Stimulated activated CD4-positive, alpha-beta T cell treated with anti-CD3 and anti-CD28 coated beads, Interleukin-1b, Interleukin-23, amount 100 ng/mL, for 1 hour (primary cell): ENCODE measurements around the gene GARS1.
"Not testable (repeated sequence)": the region's sequence is repeated elsewhere in the genome, so short reads cannot be mapped to it uniquely, and the experiment has no call there.

ENCODE experiments used
- DNase-seq, 2 donors: peaks; one replicate each; pipeline ENCODE4 v3.0.0-alpha.2; 2020; ENCODE audit warnings: low read depth in 2 of 2

GARS1 gene

DNA sequence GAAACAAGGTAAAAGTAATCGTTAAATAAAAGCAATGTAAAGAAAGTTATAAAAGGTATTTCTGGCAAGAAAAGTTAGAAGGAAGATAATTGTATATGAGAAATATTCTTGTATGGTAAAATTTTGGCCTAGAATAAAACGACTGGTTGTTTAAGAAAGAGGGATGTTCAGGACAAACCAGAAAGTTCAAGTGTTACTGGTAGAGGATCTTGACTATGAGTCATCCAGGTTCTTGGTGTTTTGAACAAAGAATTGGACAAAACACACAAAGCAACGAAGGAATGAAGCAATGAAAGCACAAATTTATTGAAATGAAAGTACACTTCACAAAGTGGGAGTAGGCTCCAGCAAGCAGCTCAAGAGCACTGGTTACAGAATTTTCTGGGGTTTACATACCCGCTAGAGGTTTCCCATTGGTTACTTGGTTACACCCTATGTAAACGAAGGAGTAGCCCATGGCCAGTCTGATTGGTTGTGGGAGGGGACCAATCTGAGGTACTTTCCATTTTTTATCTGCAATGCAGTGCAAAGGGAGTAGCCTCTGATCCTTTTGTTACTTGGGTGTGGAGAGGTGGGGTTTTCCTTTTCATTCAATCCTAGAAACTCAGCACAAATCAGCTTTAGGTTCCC, 22.4 kb upstream of the GARS1 start:
- DNase-seq = no peak

DNA sequence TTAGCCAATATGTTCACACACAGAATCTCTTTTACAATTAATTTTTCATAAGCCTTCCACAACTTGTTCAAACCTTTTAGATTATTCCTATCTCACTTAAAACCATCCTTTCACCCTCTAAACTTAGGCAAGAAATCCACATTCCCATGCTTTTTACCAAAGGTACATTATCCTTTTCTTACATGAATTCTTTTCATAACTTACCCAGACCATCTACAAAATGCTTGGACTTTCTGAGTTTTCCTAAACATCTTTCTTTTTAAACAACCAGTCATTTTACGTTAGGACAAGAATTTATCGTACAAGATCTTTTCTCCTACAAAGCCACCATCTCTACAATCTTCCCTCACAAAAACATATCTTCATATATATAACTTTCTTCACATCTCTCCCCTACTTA, 18.8 kb upstream of the GARS1 start:
- no peak for DNase-seq

- no peak for DNase-seq
Measured at GRCh38 chr7:30583181-30583580, 11.5 kb upstream of the GARS1 start.

- DNase-seq = no peak
Measured at GRCh38 chr7:30584415-30584814, 10.3 kb upstream of the GARS1 start.

- no peak for DNase-seq
Measured at GRCh38 chr7:30584965-30585364, 9.7 kb upstream of the GARS1 start.

GRCh38 chr7:30585675-30586074, 9.0 kb upstream of the GARS1 start:
- DNase-seq = no peak

DNA sequence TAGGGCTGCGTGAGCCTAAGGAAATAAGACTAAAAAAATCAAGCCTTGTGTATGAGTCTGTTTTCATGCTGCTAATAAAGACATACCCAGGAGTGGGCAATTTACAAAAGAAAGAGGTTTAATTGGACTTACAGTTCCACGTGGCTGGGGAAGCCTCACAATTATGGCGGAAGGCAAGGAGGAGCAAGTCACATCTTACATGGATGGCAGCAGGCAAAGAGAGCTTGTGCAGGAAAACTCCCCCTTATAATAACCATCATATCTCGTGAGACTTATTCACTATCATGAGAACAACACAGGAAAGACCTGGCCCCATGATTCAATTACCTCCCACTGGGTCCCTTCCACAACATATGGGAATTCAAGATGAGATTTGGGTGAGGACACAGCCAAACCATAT, 7.1 kb upstream of the GARS1 start:
- not testable (repeated sequence) for DNase-seq

DNA sequence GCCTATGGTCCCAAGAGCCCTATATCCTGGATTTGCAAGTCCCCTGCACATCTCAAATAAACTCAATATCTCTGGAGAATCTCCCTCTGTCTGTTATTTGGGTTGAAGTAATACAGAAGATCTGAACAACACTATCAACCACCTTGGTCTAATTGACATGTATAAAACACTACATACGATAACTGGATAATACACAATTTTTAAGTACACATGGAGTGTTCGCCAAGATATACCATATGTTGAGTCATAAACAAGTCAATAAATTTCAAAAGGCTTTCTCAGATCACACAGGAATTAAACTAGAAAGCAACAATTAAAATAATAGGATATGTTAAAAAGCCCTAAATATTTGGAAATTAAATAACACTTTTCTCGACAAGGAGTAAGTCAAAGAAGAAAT, 5.6 kb upstream of the GARS1 start:
- no peak for DNase-seq

- no peak for DNase-seq
Measured at GRCh38 chr7:30594048-30594539, 584 bp upstream of the GARS1 start.

- DNase-seq = no peak
Measured at GRCh38 chr7:30595436-30596013, 847 bp downstream of the GARS1 start.

GRCh38 chr7:30596014-30596641, 1.4 kb downstream of the GARS1 start:
- no peak for DNase-seq

- DNase-seq = no peak
Measured at GRCh38 chr7:30596721-30597120, 2.0 kb downstream of the GARS1 start.

DNA sequence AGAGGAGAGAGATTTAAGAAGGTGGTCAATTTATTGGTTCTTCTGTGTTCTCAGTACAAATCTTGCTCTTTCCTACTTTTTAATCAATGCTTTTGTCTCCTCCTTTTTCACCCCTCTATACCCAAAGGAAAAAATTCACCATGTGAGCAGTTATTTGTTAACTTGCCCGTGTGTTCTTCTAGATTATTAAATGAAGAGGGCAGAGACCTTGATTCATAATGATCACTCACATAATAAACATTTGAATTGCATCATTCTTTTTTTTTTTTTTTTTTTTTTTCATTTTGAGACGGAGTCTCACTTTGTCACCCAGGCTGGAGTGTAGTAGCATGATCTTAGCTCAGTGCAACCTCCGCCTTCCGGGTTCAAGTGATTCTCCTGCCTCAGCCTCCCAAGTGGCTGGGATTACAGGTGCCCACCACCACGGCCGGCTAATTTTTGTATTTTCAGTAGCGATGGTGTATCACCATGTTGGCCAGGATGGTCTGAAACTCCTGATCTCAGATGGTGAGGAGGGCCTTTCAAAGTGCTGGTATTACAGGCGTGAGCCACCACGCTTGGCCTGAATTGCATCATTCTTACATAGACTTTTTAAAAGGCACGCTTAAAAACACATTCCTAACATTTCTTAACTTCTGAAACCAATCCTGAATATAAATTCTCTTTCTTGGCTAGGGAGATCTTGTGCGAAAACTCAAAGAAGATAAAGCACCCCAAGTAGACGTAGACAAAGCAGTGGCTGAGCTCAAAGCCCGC, 3.6 kb downstream of the GARS1 start:
- no peak for DNase-seq

DNA sequence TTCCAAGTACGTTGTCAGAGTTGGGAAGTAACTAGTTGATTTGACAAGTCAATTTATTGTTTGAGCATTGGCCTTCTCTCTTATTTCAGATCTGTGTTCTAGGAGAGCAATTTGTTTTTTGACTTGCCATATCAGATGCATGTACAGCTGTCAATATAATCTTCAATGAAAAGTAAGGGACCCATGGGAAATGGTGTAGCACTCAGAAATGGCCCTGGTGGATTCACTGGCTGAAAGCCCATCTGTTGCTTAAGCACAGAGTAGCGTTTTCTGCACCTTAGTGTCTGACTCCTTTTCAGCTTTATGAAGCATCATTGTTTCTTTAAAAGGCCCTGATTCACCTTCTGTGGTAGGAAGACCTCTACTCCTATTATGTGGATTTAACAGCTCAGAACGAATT, 10.2 kb downstream of the GARS1 start:
- DNase-seq = no peak

DNA sequence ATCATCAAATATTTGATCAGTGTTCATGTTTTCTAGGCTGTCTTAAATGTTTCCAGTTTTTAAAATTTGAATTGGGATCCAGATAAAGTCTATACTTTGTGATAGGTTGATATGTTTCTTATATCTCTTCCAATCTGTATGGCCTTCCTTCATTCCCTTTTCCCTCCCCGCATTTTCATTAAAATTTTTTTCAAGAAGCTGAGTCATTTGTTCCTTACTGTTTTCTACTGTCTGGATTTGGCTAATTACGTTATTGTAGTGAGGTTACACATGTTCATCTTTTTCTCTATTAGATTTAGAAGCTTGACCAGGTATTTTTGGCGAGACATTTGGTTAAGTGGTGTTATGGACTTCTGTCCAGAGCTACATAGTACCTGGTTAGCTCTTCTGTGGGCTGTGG, 11.2 kb downstream of the GARS1 start:
- no peak for DNase-seq

DNA sequence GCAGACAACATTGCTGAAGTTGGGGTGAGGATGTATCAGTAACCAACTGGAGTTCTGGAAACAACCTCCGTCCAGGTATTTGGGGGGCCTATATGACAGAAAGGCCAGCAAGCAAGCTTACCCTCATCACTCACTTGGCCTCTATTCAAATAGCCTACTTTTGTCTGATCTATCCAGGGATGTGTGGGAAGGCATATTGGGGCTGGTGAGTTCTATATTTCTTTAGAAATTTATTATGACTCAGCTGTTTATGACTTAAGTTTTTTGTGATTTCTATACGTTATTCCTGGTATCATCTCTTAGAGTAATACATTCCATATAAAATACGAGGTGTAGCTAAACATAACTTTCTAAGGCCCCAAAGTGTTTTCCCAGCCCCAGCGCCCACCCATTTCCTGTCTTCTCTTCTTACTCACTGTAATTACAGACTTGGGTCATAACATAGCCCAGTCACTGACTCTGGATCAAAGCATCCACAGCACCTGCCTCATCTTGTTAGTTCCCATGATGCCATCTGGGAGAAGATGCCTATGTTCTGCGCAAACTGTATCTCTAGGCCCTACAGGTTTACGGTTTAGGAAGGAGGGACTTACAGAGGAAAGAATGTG, 18.1 kb downstream of the GARS1 start:
- DNase-seq = no peak

DNA sequence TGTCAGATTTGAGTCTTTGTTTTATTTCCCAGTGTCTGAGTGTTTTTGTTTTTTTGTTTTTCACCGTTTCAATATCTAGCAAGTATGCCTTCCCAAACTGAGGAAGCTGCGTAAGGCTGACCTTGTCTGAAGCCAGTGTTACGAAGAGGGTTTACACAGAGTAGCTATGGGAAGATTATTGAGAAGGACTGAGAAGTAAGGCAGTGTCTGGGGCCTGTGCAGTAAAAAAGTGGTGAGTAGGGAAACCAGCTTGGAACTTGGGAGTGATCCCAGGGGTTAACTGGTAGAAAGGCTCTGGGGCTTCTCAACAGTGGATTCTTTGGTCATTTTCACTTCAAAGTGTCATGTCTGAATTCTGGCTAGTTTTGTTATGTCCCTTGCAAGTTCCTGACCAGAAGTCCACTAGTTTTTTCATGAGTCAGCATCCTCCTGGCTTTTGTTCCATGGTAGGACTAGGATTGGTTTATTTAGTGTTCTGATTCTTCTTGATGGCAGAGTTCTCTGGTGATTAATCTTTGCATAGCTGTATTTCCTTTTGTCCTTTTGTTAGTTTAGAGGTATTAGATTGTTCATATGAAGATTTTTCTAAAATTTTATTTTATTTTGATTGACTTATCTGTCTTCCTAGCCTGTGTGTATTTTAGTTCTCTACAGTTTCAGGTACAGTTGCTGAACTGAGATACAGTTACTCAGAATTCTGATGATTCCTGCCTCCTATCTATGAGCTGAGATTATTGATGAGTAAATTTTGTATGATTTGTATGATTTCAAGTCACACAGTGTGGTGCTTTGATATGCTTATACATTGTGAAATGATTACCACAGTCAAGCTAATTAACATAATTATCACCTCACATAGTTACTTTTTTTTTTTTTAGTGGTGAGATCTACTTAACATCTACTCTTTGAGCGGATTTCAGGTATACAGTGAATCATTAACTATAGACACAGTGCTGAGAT, 19.0 kb downstream of the GARS1 start:
- DNase-seq = no peak

DNA sequence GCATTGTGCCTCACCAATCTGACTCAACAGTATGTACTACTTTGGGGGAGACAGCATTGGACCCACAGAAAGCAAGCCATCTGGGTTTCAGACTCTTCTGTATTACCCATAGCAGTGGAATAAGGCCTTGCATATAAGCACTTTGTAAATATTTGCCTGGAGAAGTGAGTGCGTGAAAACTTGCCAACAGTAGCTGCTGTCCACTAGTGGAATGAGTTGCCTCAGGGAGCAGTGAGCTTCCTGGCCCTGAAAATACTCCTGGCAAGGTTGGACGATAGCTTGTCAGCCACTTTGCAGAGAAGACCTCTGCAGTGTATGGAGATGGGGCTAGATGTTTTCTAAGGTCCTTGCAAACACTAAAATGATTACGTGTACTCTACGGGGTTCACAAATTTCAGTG, 21.6 kb downstream of the GARS1 start:
- DNase-seq = no peak

DNA sequence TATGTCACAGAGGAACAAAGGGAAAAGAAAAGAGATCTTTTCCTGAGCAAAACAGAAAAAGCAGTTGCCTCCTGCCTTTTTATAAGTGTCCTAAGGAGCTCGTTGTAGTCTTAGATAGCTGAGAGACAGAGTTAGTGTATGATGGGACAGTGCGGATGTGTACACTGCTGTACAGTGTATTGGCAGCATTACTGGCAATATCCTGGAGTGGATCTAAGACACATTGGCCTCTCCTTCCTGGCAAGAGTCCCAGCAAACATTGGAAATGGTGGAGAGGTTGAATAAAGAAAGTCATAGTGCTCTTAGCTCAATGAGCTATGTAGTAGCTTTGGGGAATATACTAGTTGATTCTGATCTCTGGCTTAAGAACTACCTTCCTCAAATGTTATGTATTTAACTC, 22.7 kb downstream of the GARS1 start:
- no peak for DNase-seq

- DNase-seq = no peak
Measured at GRCh38 chr7:30618080-30618676, 23.5 kb downstream of the GARS1 start.

GRCh38 chr7:30618961-30619360, 24.3 kb downstream of the GARS1 start:
- DNase-seq = no peak
